Renal pelvis (tissue), 4 donors: ENCODE data around the gene YJEFN3. TPM values are rescaled to one million over a fixed set of nuclear protein-coding genes. Genes with fewer than 3 reads are reported as not detected.

ENCODE experiments used
- DNase-seq: peaks from one replicate; pipeline ENCODE4 v3.0.0-alpha.2; 2013
- polyA plus RNA-seq, 3 donors: library from polyadenylated mRNA; unstranded; fragments of 120-200 nt; gene quantifications; one replicate each; pipeline ENCODE4 v1.2.1, GENCODE V29; 2013; ENCODE audit not compliant: insufficient read length in 3 of 3

YJEFN3 gene
- polyA plus RNA-seq, 3 donors = 5.5 to 15.2 (median 12.4) TPM

GRCh38 chr19:19517235-19517619 lies 11.5 kb upstream of the YJEFN3 start:
- no peak for DNase-seq

- DNase-seq = no peak
These were observed 7.7 kb upstream of the YJEFN3 start for GRCh38 chr19:19520989-19521388.

- no peak for DNase-seq
These were observed 5.5 kb upstream of the YJEFN3 start for GRCh38 chr19:19523177-19523576.

GRCh38 chr19:19524053-19524452 lies 4.7 kb upstream of the YJEFN3 start:
- DNase-seq = no peak

GRCh38 chr19:19525611-19526380 lies 2.9 kb upstream of the YJEFN3 start:
- no peak for DNase-seq

- no peak for DNase-seq
These were observed 1.9 kb upstream of the YJEFN3 start for GRCh38 chr19:19526581-19527370.

- no peak for DNase-seq
These were observed 1.4 kb upstream of the YJEFN3 start for GRCh38 chr19:19527371-19527656.

- no peak for DNase-seq
These were observed 761 bp upstream of the YJEFN3 start for GRCh38 chr19:19527674-19528625.

- DNase-seq = no peak
These were observed 1.2 kb downstream of the YJEFN3 start for GRCh38 chr19:19529783-19530422.

GRCh38 chr19:19530423-19530804 lies 1.7 kb downstream of the YJEFN3 start:
- DNase-seq = no peak

GRCh38 chr19:19530889-19531288 lies 2.2 kb downstream of the YJEFN3 start:
- DNase-seq = no peak

GRCh38 chr19:19531951-19532805 lies 3.5 kb downstream of the YJEFN3 start:
- DNase-seq = no peak

- no peak for DNase-seq
These were observed 4.3 kb downstream of the YJEFN3 start for GRCh38 chr19:19532806-19533701.

- DNase-seq = no peak
These were observed 5.1 kb downstream of the YJEFN3 start for GRCh38 chr19:19533841-19534240.

- DNase-seq = no peak
These were observed 6.0 kb downstream of the YJEFN3 start for GRCh38 chr19:19534556-19535265.

GRCh38 chr19:19535311-19536191 lies 6.8 kb downstream of the YJEFN3 start:
- DNase-seq = no peak

- no peak for DNase-seq
These were observed 8.7 kb downstream of the YJEFN3 start for GRCh38 chr19:19537075-19538048.
